ENCODE results near the gene JAKMIP1. TPM values are rescaled to one million over a fixed set of nuclear protein-coding genes. Genes with fewer than 3 reads are reported as not detected.

The JAKMIP1 gene
- total RNA-seq, 1 experiment from 2014 or later, result not detected

DNA sequence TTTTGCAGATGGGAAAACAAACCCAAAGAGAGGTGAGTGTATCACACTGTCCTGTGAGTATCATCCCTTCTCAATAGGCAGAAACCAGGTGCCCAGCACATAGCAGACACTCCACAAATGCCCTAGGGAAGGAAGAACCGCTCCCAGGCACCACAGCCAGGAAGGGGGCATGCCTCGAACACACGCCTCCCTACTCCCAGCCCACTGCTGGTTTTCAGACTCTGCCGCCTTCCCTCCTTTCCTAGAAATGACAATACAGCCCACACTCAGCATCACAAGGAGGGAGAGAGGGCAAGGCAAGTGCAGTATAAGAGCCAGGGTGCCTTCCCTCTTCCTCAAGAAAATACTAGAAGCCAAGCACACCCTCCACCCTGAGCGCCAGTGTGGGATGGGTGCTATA is 16.2 kb downstream of the JAKMIP1 start:
- BruUV-seq (replicated peaks), result no TSS peak
- CTCF ChIA-PET, result no interaction called here
- no peaks in the 10 kb centered on the region for H3K4me1 Mint-ChIP-seq (ENCODE audit: low read depth, unreplicated experiment)
- H3K9me3 Mint-ChIP-seq (ENCODE audit: low read depth, unreplicated experiment), result no peaks in the 10 kb centered on the region
- intact Hi-C loops (cut with micrococcal nuclease; ENCODE audit: unreplicated experiment), result no loop called here
- H3K27ac Mint-ChIP-seq (ENCODE audit: unreplicated experiment), result no peak overlapping the region
- H3K4me3 Mint-ChIP-seq (ENCODE audit: low read depth, unreplicated experiment), result no peak overlapping the region
- H3K36me3 Mint-ChIP-seq (ENCODE audit: insufficient read depth, unreplicated experiment), result no peaks in the 10 kb centered on the region
- peaks cover 76% of the 10 kb centered on the region for H3K27me3 Mint-ChIP-seq (ENCODE audit: unreplicated experiment)
- DNase-seq, result no peak
- TF ChIP-seq, protein P1, sequence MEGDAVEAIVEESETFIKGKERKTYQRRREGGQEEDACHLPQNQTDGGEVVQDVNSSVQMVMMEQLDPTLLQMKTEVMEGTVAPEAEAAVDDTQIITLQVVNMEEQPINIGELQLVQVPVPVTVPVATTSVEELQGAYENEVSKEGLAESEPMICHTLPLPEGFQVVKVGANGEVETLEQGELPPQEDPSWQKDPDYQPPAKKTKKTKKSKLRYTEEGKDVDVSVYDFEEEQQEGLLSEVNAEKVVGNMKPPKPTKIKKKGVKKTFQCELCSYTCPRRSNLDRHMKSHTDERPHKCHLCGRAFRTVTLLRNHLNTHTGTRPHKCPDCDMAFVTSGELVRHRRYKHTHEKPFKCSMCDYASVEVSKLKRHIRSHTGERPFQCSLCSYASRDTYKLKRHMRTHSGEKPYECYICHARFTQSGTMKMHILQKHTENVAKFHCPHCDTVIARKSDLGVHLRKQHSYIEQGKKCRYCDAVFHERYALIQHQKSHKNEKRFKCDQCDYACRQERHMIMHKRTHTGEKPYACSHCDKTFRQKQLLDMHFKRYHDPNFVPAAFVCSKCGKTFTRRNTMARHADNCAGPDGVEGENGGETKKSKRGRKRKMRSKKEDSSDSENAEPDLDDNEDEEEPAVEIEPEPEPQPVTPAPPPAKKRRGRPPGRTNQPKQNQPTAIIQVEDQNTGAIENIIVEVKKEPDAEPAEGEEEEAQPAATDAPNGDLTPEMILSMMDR (IDR thresholded peaks at IDR 0.05; ENCODE audit: unreplicated experiment), result no peak

DNA sequence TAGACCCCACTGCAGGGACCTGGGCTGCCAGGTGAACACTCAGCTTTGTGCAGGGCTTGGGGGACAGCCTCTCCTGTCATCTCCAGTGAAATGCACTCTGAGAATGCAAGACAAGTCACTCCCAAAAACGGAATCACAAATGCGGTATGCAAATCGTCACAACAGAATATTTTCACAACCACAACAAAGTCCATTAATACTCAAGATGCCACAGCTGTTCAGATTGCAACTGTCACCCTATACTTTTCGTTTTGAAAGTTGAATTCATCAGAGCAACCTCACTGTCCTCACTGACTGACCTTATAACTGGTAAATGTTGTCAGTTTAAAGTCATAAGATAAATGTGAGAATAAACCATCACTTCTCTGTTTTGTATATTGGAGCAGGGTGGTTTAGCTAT is 16.6 kb downstream of the JAKMIP1 start:
- no peak for DNase-seq
- Mint-ChIP-seq H3K27ac (ENCODE audit: unreplicated experiment) (no peak overlapping the region), H3K4me3 (ENCODE audit: low read depth, unreplicated experiment) (no peak overlapping the region), H3K4me1 (ENCODE audit: low read depth, unreplicated experiment) (no peaks in the 10 kb centered on the region), H3K27me3 (ENCODE audit: unreplicated experiment) (peaks cover 76% of the 10 kb centered on the region), H3K9me3 (ENCODE audit: low read depth, unreplicated experiment) (no peaks in the 10 kb centered on the region), H3K36me3 (ENCODE audit: insufficient read depth, unreplicated experiment) (no peaks in the 10 kb centered on the region)
- CTCF ChIA-PET, result no interaction called here
- intact Hi-C loops (cut with micrococcal nuclease; ENCODE audit: unreplicated experiment), result no loop called here
- BruUV-seq (replicated peaks), result no TSS peak
- TF ChIP-seq, protein P1 (IDR thresholded peaks at IDR 0.05; ENCODE audit: unreplicated experiment), result no peak

DNA sequence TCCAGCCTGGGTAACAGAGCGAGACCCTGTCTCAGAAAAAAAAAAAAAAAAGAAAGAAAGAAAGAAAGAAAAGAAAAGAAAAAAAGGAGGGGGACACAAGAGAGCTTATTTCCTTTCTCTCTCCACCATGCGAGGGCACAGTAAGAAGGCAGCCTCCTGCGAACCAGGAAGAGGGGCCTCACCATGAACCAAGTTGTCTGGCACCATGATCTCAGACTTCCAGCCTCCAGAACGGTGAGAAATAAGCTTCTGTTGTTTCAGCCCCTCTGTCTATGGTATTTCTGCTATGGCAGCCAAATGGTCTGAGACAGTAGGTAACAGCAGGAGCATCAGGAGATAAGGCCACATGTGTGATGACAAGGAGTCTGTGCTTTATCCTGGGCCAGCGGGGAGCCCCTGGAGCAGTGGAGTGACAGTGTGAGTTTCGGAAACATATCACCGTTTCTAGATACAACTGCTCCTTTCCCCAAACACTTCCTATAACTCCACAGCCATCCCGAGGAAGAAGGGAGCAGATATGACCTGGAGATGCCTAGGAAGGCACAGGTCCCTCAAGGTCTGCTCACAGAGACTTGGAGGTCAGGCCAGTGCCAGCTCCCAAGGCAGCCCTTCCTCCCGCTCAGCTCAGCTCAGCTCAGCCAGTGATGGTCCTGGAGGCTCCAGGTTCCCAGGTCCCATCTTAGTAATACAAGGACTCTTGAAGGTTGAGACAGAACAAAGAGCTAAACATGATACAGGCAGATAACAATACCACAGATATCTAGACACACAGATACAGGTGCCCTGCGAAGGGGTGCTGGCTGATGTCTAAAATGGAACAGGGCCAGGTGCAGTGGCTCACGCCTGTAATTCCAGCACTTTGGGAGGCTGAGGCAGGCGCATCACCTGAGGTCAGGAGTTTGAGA is 17.7 kb downstream of the JAKMIP1 start:
- TF ChIP-seq, protein P1 (IDR thresholded peaks at IDR 0.05; ENCODE audit: unreplicated experiment), result no peak
- BruUV-seq (replicated peaks), result no TSS peak
- intact Hi-C loops (cut with micrococcal nuclease; ENCODE audit: unreplicated experiment), result no loop called here
- no peak overlapping the region for H3K27ac Mint-ChIP-seq (ENCODE audit: unreplicated experiment)
- peaks cover 74% of the 10 kb centered on the region for H3K27me3 Mint-ChIP-seq (ENCODE audit: unreplicated experiment)
- no peaks in the 10 kb centered on the region for H3K4me1 Mint-ChIP-seq (ENCODE audit: low read depth, unreplicated experiment)
- CTCF ChIA-PET, result no interaction called here
- H3K9me3 Mint-ChIP-seq (ENCODE audit: low read depth, unreplicated experiment), result no peaks in the 10 kb centered on the region
- no peaks in the 10 kb centered on the region for H3K36me3 Mint-ChIP-seq (ENCODE audit: insufficient read depth, unreplicated experiment)
- DNase-seq, result no peak
- H3K4me3 Mint-ChIP-seq (ENCODE audit: low read depth, unreplicated experiment), result no peak overlapping the region

DNA sequence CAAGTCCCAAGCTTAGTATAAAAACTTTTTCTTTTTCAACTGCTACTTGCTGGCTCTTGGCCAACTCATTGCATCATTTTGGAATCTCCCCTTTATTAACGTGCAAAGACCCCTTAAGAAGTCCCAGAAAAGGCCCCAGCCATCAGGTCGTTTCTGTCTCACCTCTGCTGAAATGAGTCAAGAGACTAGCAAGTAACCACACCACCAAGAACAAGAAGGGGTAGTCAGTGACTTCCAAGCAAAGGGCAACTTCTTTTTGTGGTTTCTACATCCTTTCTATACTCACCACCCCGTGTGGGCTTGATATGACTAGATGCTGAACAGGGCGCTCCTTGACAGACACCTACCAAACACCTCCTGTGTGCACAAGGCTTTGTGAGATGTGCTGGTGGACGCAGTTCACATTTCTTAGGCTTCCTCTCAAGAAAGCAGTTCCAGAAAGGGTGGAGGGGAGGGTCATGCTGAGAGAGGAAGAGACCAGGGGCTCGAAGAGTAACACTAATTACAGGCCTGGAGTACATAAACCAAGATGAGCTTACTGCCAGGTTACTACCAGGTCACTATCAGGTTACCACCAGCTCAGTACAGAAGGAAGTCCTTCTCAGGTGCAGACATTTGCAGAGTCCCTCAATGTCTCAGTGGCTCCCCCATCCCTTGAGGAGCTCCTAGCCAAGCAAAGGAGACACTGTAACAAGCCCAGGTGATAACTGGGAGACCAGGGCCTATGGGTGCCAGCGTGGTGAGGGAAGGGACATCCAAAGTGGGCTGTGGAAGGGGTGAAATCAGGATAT is 19.3 kb downstream of the JAKMIP1 start:
- Mint-ChIP-seq H3K36me3 (ENCODE audit: insufficient read depth, unreplicated experiment) (no peaks in the 10 kb centered on the region), H3K4me3 (ENCODE audit: low read depth, unreplicated experiment) (no peak overlapping the region), H3K27me3 (ENCODE audit: unreplicated experiment) (peaks cover 58% of the 10 kb centered on the region), H3K4me1 (ENCODE audit: low read depth, unreplicated experiment) (no peaks in the 10 kb centered on the region), H3K27ac (ENCODE audit: unreplicated experiment) (no peak overlapping the region), H3K9me3 (ENCODE audit: low read depth, unreplicated experiment) (no peaks in the 10 kb centered on the region)
- intact Hi-C loops (cut with micrococcal nuclease; ENCODE audit: unreplicated experiment), result no loop called here
- TF ChIP-seq, protein P1 (IDR thresholded peaks at IDR 0.05; ENCODE audit: unreplicated experiment), result no peak
- CTCF ChIA-PET, result no interaction called here
- no peak for DNase-seq
- no TSS peak for BruUV-seq (replicated peaks)

All from Calu3 (cell line).